Mesendoderm (in vitro differentiated cells): ENCODE data around the gene RAB30.

Experiments used
- DNase-seq: peaks from one replicate; pipeline ENCODE4 v3.0.0; 2013
- H2AK5ac ChIP-seq: 2 replicates; pipeline ENCODE4 v1.6.1; 2013; ENCODE audit warnings: low read length, inconsistent platforms
- H2BK120ac ChIP-seq: 2 replicates; pipeline ENCODE4 v1.6.1; 2013; ENCODE audit warnings: low read depth, mild to moderate bottlenecking, low read length, moderate library complexity, mixed read lengths
- H2BK15ac ChIP-seq: replicated peaks from 2 replicates; pipeline ENCODE4 v1.6.1; 2013; ENCODE audit warnings: low read depth, mild to moderate bottlenecking, moderate library complexity
- H2BK5ac ChIP-seq: 2 replicates; pipeline ENCODE4 v1.6.1; 2013; ENCODE audit warnings: low read length, inconsistent platforms
- H3K18ac ChIP-seq: 2 replicates; pipeline ENCODE4 v1.6.1; 2013; ENCODE audit warnings: mild to moderate bottlenecking, low read length, mixed read lengths
- H3K23ac ChIP-seq: one replicate; pipeline ENCODE4 v1.6.1; 2013; ENCODE audit warnings: low read length
- H3K27ac ChIP-seq: 2 replicates; pipeline ENCODE4 v1.5.1; 2013; ENCODE audit warnings: low read depth, mild to moderate bottlenecking, inconsistent platforms, low read length, moderate library complexity
- H3K27me3 ChIP-seq: 2 replicates; pipeline ENCODE4 v1.6.1; 2013; ENCODE audit warnings: low read length, control low read depth, mild to moderate bottlenecking, inconsistent platforms; ENCODE audit not compliant: insufficient read depth, poor library complexity
- H3K36me3 ChIP-seq: 2 replicates; pipeline ENCODE4 v1.6.1; 2013; ENCODE audit warnings: low read length, inconsistent platforms; ENCODE audit not compliant: control insufficient read depth, insufficient read depth
- H3K4ac ChIP-seq: one replicate; pipeline ENCODE4 v1.6.1; 2013; ENCODE audit warnings: low read depth, mild to moderate bottlenecking, low read length, moderate library complexity
- H3K4me1 ChIP-seq: 2 replicates; pipeline ENCODE4 v1.6.1; 2013; ENCODE audit warnings: low read depth, low read length, inconsistent platforms; ENCODE audit not compliant: control insufficient read depth
- H3K4me2 ChIP-seq: 2 replicates; pipeline ENCODE4 v1.6.1; 2013; ENCODE audit warnings: low read length
- H3K4me3 ChIP-seq: 2 replicates; pipeline ENCODE4 v1.5.1; 2013; ENCODE audit warnings: mild to moderate bottlenecking, low read length
- H3K56ac ChIP-seq: one replicate; pipeline ENCODE4 v1.6.1; 2013; ENCODE audit warnings: low read length
- H3K79me1 ChIP-seq: 2 replicates; pipeline ENCODE4 v1.6.1; 2013; ENCODE audit warnings: low read length, inconsistent platforms
- H3K79me2 ChIP-seq: 2 replicates; pipeline ENCODE4 v1.6.1; 2013; ENCODE audit warnings: mild to moderate bottlenecking, low read length; ENCODE audit not compliant: control insufficient read depth, insufficient read depth
- H3K9ac ChIP-seq: 2 replicates; pipeline ENCODE4 v1.6.1; 2013; ENCODE audit warnings: low read length, inconsistent platforms
- H4K5ac ChIP-seq: one replicate; pipeline ENCODE4 v1.6.1; 2013; ENCODE audit warnings: low read length
- H4K8ac ChIP-seq: one replicate; pipeline ENCODE4 v1.6.1; 2013; ENCODE audit warnings: low read depth, mild to moderate bottlenecking, control low read depth, low read length, moderate library complexity
- WGBS: extraction: QIAGEN DNeasy Blood & Tissue Kit; methylation state at CpG from one replicate; pipeline ENCODE4 v1.1.7; 2013; ENCODE audit warnings: low lambda C conversion rate, missing lambda C conversion rate; ENCODE audit not compliant: insufficient coverage; ENCODE audit errors: extremely low coverage; 5-methylcytosine and 5-hydroxymethylcytosine counted together

RAB30 gene

GRCh38 chr11:83115551-83115950 lies 43.9 kb upstream of the RAB30 start:
- H3K4me3 ChIP-seq, result no peak overlapping the region
- H4K8ac ChIP-seq, result no peak overlapping the region
- no peaks in the 10 kb centered on the region for H3K79me2 ChIP-seq
- no peak overlapping the region for H2BK120ac ChIP-seq
- no peak overlapping the region for H3K4ac ChIP-seq
- no CpG with 5 or more reads among the region's 5 CpGs for WGBS
- H3K27ac ChIP-seq, result no peak overlapping the region
- H2BK5ac ChIP-seq, result no peak overlapping the region
- no peak overlapping the region for H3K9ac ChIP-seq
- no peak overlapping the region for H3K18ac ChIP-seq
- no peak overlapping the region for H2AK5ac ChIP-seq
- H2BK15ac ChIP-seq, result no peak overlapping the region
- no peak overlapping the region for H3K23ac ChIP-seq
- peak; percentile 19 for DNase-seq
- H4K5ac ChIP-seq, result no peak overlapping the region
- no peak overlapping the region for H3K4me2 ChIP-seq
- no peaks in the 10 kb centered on the region for H3K36me3 ChIP-seq
- no peaks in the 10 kb centered on the region for H3K4me1 ChIP-seq
- no peaks in the 10 kb centered on the region for H3K27me3 ChIP-seq
- H3K56ac ChIP-seq, result no peak overlapping the region
- H3K79me1 ChIP-seq, result no peaks in the 10 kb centered on the region

DNA sequence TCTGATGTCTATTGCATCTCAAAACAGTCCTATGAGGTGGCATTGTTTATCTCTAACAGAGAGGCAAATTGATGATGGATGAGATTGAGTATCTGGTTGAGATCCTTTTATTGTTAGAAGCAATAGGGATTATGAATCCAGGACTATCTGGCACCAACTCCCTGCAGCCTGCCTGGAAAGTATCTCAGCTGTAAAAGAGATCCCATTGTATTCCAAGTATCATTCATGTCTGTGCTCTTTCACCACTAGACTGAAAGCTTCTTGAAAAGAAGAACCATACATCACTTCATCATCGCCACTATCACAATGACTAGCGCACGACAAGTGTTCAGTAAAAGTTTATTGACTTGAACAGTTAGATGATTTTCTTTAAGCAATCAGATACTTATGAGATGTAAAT lies 43.3 kb upstream of the RAB30 start:
- H3K23ac ChIP-seq, result no peak overlapping the region
- no peak overlapping the region for H2BK15ac ChIP-seq
- H3K79me1 ChIP-seq, result no peaks in the 10 kb centered on the region
- H3K4ac ChIP-seq, result no peak overlapping the region
- H2AK5ac ChIP-seq, result no peak overlapping the region
- H3K18ac ChIP-seq, result no peak overlapping the region
- H4K5ac ChIP-seq, result no peak overlapping the region
- no peak for DNase-seq
- H2BK5ac ChIP-seq, result no peak overlapping the region
- H3K4me2 ChIP-seq, result no peak overlapping the region
- no peak overlapping the region for H3K4me3 ChIP-seq
- H3K4me1 ChIP-seq, result no peaks in the 10 kb centered on the region
- no peak overlapping the region for H3K27ac ChIP-seq
- H3K79me2 ChIP-seq, result no peaks in the 10 kb centered on the region
- H3K36me3 ChIP-seq, result no peaks in the 10 kb centered on the region
- H2BK120ac ChIP-seq, result no peak overlapping the region
- H4K8ac ChIP-seq, result no peak overlapping the region
- WGBS, result no CpG with 5 or more reads among the region's 3 CpGs
- H3K56ac ChIP-seq, result no peak overlapping the region
- H3K9ac ChIP-seq, result no peak overlapping the region
- H3K27me3 ChIP-seq, result no peaks in the 10 kb centered on the region

DNA sequence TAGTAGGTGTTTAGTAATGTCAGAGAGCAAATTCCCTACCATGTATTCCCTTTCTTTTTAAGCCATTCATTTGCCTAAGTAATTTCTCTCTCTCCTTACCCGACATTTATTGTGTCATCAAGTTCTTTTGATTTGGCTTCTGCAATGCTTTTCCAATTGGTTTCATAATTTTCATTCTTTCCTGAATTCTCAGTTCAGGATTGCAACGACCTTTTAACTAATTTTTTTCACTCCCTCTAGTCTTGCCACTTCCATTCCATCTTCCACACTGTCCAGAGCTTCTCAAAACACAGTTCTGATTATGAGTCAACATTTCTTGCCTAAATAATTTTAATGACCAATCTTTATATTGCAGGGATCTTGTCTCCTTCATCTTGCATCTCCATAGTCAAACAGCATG lies 41.2 kb upstream of the RAB30 start:
- WGBS, result no CpG with 5 or more reads among the region's 2 CpGs

DNA sequence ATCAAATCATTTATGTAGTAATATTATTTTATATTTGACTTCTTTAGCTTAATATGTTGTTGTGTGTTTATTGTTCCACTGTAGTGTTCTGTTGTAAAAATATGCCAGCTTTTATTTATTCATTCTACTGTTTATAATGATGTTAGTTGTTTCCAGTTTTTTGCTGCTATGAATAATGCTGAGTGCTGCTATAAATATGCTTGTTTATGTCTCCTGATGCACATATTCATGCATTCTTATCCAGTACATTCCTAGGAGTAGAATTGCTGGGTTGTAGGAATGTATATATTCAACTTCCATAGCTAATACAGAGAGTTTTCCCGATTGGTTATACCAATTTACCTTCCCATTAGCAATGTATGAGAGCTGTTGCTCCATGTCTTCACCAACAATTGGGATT lies 33.5 kb upstream of the RAB30 start:
- no peak overlapping the region for H2AK5ac ChIP-seq
- no peak overlapping the region for H4K5ac ChIP-seq
- H3K4ac ChIP-seq, result no peak overlapping the region
- no peaks in the 10 kb centered on the region for H3K79me2 ChIP-seq
- H3K27ac ChIP-seq, result no peak overlapping the region
- H3K36me3 ChIP-seq, result no peaks in the 10 kb centered on the region
- no peak overlapping the region for H3K56ac ChIP-seq
- no peak overlapping the region for H2BK5ac ChIP-seq
- no peak overlapping the region for H2BK120ac ChIP-seq
- H3K18ac ChIP-seq, result no peak overlapping the region
- no peak overlapping the region for H2BK15ac ChIP-seq
- H3K79me1 ChIP-seq, result no peaks in the 10 kb centered on the region
- no peak overlapping the region for H3K23ac ChIP-seq
- no peak overlapping the region for H4K8ac ChIP-seq
- no peak for DNase-seq
- H3K27me3 ChIP-seq, result no peaks in the 10 kb centered on the region
- WGBS, result no CpG with 5 or more reads among the region's 1 CpG
- H3K4me2 ChIP-seq, result no peak overlapping the region
- H3K4me1 ChIP-seq, result no peaks in the 10 kb centered on the region
- H3K4me3 ChIP-seq, result no peak overlapping the region
- no peak overlapping the region for H3K9ac ChIP-seq

More for the DNA sequence above, 41.2 kb upstream of the RAB30 start:
- no peak overlapping the region for H3K18ac ChIP-seq
- no peak overlapping the region for H4K5ac ChIP-seq
- H3K27ac ChIP-seq, result no peak overlapping the region
- H2AK5ac ChIP-seq, result no peak overlapping the region
- no peaks in the 10 kb centered on the region for H3K27me3 ChIP-seq
- no peaks in the 10 kb centered on the region for H3K4me1 ChIP-seq
- H3K56ac ChIP-seq, result no peak overlapping the region
- H2BK120ac ChIP-seq, result no peak overlapping the region
- H2BK5ac ChIP-seq, result no peak overlapping the region
- no peak overlapping the region for H3K4me2 ChIP-seq
- DNase-seq, result no peak
- H4K8ac ChIP-seq, result no peak overlapping the region
- no peak overlapping the region for H3K4me3 ChIP-seq
- H3K79me2 ChIP-seq, result no peaks in the 10 kb centered on the region
- no peaks in the 10 kb centered on the region for H3K79me1 ChIP-seq
- no peak overlapping the region for H3K23ac ChIP-seq
- H3K4ac ChIP-seq, result no peak overlapping the region
- no peaks in the 10 kb centered on the region for H3K36me3 ChIP-seq
- no peak overlapping the region for H3K9ac ChIP-seq
- H2BK15ac ChIP-seq, result no peak overlapping the region

DNA sequence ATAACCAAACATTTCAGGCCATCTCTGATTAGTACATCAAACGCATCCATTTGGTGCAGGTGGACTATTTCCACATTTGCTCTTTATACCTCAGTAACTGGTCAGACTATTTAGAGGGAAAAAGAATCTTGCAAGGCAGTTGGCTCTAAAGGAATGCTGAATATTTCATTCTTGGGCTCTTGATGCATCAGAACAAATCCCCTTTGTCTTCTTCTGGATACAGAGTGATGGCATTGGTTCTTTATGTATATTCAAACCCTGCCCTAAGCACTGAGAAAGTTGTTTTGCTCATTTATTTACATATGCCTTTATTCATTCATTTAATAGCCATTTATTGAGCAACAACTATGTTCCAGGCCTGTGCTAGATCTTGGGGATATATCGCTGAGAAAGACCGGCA lies 31.1 kb upstream of the RAB30 start:
- no peak for DNase-seq
- H2AK5ac ChIP-seq, result no peak overlapping the region
- H3K27me3 ChIP-seq, result no peaks in the 10 kb centered on the region
- H2BK15ac ChIP-seq, result no peak overlapping the region
- H3K4me2 ChIP-seq, result no peak overlapping the region
- no peaks in the 10 kb centered on the region for H3K36me3 ChIP-seq
- no peak overlapping the region for H3K23ac ChIP-seq
- H2BK120ac ChIP-seq, result no peak overlapping the region
- H3K27ac ChIP-seq, result no peak overlapping the region
- no peak overlapping the region for H4K8ac ChIP-seq
- no peak overlapping the region for H4K5ac ChIP-seq
- H3K4me1 ChIP-seq, result no peaks in the 10 kb centered on the region
- no CpG with 5 or more reads among the region's 3 CpGs for WGBS
- H3K79me1 ChIP-seq, result no peaks in the 10 kb centered on the region
- no peak overlapping the region for H3K4me3 ChIP-seq
- no peak overlapping the region for H3K9ac ChIP-seq
- H3K79me2 ChIP-seq, result no peaks in the 10 kb centered on the region
- H3K4ac ChIP-seq, result no peak overlapping the region
- no peak overlapping the region for H3K18ac ChIP-seq
- H3K56ac ChIP-seq, result no peak overlapping the region
- H2BK5ac ChIP-seq, result no peak overlapping the region

- H3K4ac ChIP-seq, result no peak overlapping the region
- no peak overlapping the region for H2AK5ac ChIP-seq
- H3K27ac ChIP-seq, result no peak overlapping the region
- H2BK120ac ChIP-seq, result no peak overlapping the region
- no peak overlapping the region for H4K5ac ChIP-seq
- H3K56ac ChIP-seq, result no peak overlapping the region
- no peak overlapping the region for H3K4me2 ChIP-seq
- no peaks in the 10 kb centered on the region for H3K79me2 ChIP-seq
- H3K18ac ChIP-seq, result no peak overlapping the region
- no peak overlapping the region for H4K8ac ChIP-seq
- H2BK15ac ChIP-seq, result no peak overlapping the region
- no peak for DNase-seq
- no peaks in the 10 kb centered on the region for H3K4me1 ChIP-seq
- no peak overlapping the region for H2BK5ac ChIP-seq
- H3K9ac ChIP-seq, result no peak overlapping the region
- H3K79me1 ChIP-seq, result no peaks in the 10 kb centered on the region
- no peaks in the 10 kb centered on the region for H3K36me3 ChIP-seq
- no peak overlapping the region for H3K4me3 ChIP-seq
- no peak overlapping the region for H3K23ac ChIP-seq
- no peaks in the 10 kb centered on the region for H3K27me3 ChIP-seq
- no CpG with 5 or more reads among the region's 3 CpGs for WGBS
Observed at GRCh38 chr11:83097429-83098075, 25.9 kb upstream of the RAB30 start.
